ENCODE results near the gene DHX9. TPM values are rescaled to one million over a fixed set of nuclear protein-coding genes. Genes with fewer than 3 reads are reported as not detected.
A peak's percentile ranks its signal among the peaks of the same experiment; 100 is the strongest.

The DHX9 gene
- total and polyA plus RNA-seq, 9 of the 15 experiments (the other 6 are each of a cell fraction or from before 2014, with no cell fraction given) = 100 to 409 (median 294) TPM

DNA sequence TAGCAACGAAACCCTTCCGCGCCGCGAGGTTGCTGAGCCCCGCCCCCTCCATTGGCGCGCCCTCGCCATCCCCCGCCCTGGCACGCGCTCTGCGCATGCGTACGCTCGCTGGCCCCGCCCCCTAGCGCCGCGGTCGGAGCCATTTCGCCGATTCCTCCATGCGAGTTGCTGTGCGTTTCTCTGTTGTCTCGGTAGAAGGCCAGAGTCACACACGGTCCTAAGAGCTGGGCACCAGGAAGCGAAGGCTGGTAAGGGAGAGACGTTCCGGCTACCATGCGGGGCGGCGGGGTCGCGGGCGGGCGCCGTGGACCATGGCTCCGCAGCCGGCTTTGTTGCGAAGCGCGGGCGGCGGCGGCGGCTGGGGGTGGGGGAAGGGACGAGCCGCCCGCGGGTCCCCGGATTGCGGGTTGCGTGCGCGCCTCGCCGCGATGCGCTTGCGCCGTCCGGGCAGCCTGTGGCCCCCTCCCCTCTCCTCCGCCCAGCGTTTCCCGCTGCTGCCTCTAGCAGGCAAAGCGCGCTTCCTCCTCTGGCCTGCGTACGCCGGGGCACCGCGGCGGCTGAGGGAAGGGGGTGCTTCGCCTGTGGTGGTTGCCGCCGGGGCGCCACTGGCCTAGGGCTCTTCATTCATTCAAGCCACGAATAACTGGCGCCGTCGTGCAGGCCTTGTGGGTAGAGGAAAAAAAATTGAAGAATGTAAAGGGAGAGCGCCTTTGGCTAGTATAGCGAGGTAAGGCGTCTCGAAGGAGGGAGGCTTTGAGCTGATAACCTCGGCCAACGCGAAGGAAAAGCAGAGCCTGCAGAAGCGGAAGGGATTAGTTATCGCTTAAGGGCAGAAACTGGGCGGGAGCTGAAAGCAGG, at the start of gene DHX9 (continued):
- peak; percentile 58; the same call in 1 of the 2 replicates for TF ChIP-seq ZEB2 (IDR thresholded peaks at IDR 0.05)
- no peak; the same call in 1 of the 2 replicates for TF ChIP-seq ZBTB1 (CRISPR knock-in tag; IDR thresholded peaks at IDR 0.05; ENCODE audit: borderline replicate concordance, low read depth)
- TF ChIP-seq ZNF184 (CRISPR knock-in tag; IDR thresholded peaks at IDR 0.05) = no peak
- TF ChIP-seq CBX3 (IDR thresholded peaks at IDR 0.05; ENCODE audit: borderline replicate concordance in 1 of 2, low read length in 2 of 2) = peak in 1 of 2 experiments; percentile 84; a peak in 1 of 3 replicates
- TF ChIP-seq MED1 (CRISPR knock-in tag; IDR thresholded peaks at IDR 0.05; ENCODE audit: borderline replicate concordance) = 0 out of 2 replicates have a peak, but pooled peaks have one; percentile 42
- TF ChIP-seq MAFG (tag; conservative IDR thresholded peaks at IDR 0.05) = no peak
- no peak for TF ChIP-seq ZNF174 (CRISPR knock-in tag; IDR thresholded peaks at IDR 0.05)
- no peak for TF ChIP-seq BCL6 (CRISPR knock-in tag; IDR thresholded peaks at IDR 0.05)
- peak; percentile 99 for TF ChIP-seq POLR2AphosphoS5 (IDR thresholded peaks at IDR 0.05; ENCODE audit: control insufficient read depth, insufficient read depth, low read depth, low read length)
- no peak for TF ChIP-seq ZNF780A (CRISPR knock-in tag; IDR thresholded peaks at IDR 0.05)
- TF ChIP-seq ARID3B (CRISPR knock-in tag; IDR thresholded peaks at IDR 0.05; ENCODE audit: borderline replicate concordance) = no peak
- no peak; the same call in 1 of the 2 replicates for TF ChIP-seq CBX5 (IDR thresholded peaks at IDR 0.05; ENCODE audit: borderline replicate concordance, low read depth)
- TF ChIP-seq SREBF2 (CRISPR knock-in tag; IDR thresholded peaks at IDR 0.05) = no peak
- peak; percentile 88 for TF ChIP-seq MTA3 (IDR thresholded peaks at IDR 0.05; ENCODE audit: borderline replicate concordance)
- 0 out of 2 replicates have a peak, but pooled peaks have one; percentile 64 for TF ChIP-seq ZFPM2 (CRISPR knock-in tag; IDR thresholded peaks at IDR 0.05)
- TF ChIP-seq ZNF76 (CRISPR knock-in tag; IDR thresholded peaks at IDR 0.05; ENCODE audit: borderline replicate concordance) = no peak; the same call in 1 of the 2 replicates
- peak; percentile 87 for TF ChIP-seq MTA2 (IDR thresholded peaks at IDR 0.05; ENCODE audit: low read depth)
- TF ChIP-seq TFAP4 (CRISPR knock-in tag; IDR thresholded peaks at IDR 0.05; ENCODE audit: borderline replicate concordance) = peak; percentile 80
- TF ChIP-seq ZNF224 (CRISPR knock-in tag; IDR thresholded peaks at IDR 0.05) = no peak
- TF ChIP-seq THRAP3 (IDR thresholded peaks at IDR 0.05; ENCODE audit: borderline replicate concordance) = 0 out of 2 replicates have a peak, but pooled peaks have one; percentile 15
- no peak for TF ChIP-seq NR2F6 (CRISPR knock-in tag; IDR thresholded peaks at IDR 0.05)
- no peak for TF ChIP-seq ZNF3 (CRISPR knock-in tag; IDR thresholded peaks at IDR 0.05)
- TF ChIP-seq SRSF3 (IDR thresholded peaks at IDR 0.05; ENCODE audit: insufficient read depth, low read length) = no peak
- no peak for TF ChIP-seq ZNF449 (CRISPR knock-in tag; IDR thresholded peaks at IDR 0.05)
- no peak for TF ChIP-seq MCM3 (IDR thresholded peaks at IDR 0.05)
- no peak for TF ChIP-seq TAF15 (IDR thresholded peaks at IDR 0.05; ENCODE audit: low read depth, low read length)
- TF ChIP-seq PHF20 (IDR thresholded peaks at IDR 0.05; ENCODE audit: partially characterized antibody) = peak; percentile 63

All from K562 (cell line).